Trophoblast cell (in vitro differentiated cells and primary cell): ENCODE data around the gene ARHGAP23.

ENCODE experiments used
- DNase-seq, 2 donors: peaks; one replicate each; pipeline ENCODE4 v3.0.0-alpha.2; 2016
- H2AFZ ChIP-seq: 2 replicates; pipeline ENCODE4 v1.6.1; 2013; ENCODE audit warnings: low read length, moderate library complexity, mild to moderate bottlenecking; ENCODE audit not compliant: insufficient read depth, poor library complexity
- H2AK5ac ChIP-seq: 2 replicates; pipeline ENCODE4 v1.6.1; 2013; ENCODE audit warnings: mild to moderate bottlenecking, low read length
- H2BK120ac ChIP-seq: 2 replicates; pipeline ENCODE4 v1.6.1; 2013; ENCODE audit warnings: low read length, mild to moderate bottlenecking, moderate library complexity; ENCODE audit not compliant: insufficient read depth, poor library complexity
- H2BK12ac ChIP-seq: 2 replicates; pipeline ENCODE4 v1.6.1; 2013; ENCODE audit warnings: mild to moderate bottlenecking, low read length, moderate library complexity
- H2BK5ac ChIP-seq: 2 replicates; pipeline ENCODE4 v1.6.1; 2013; ENCODE audit warnings: low read length, low read depth, moderate library complexity, mild to moderate bottlenecking; ENCODE audit not compliant: poor library complexity
- H3K14ac ChIP-seq: 2 replicates; pipeline ENCODE4 v1.6.1; 2013; ENCODE audit warnings: mild to moderate bottlenecking, low read length
- H3K18ac ChIP-seq: 2 replicates; pipeline ENCODE4 v1.6.1; 2013; ENCODE audit warnings: mild to moderate bottlenecking, low read length
- H3K23ac ChIP-seq: 2 replicates; pipeline ENCODE4 v1.6.1; 2013; ENCODE audit warnings: low read length
- H3K27ac ChIP-seq: 2 replicates; pipeline ENCODE4 v1.5.1; 2013; ENCODE audit warnings: low read depth, mild to moderate bottlenecking, inconsistent platforms, low read length, moderate library complexity
- H3K27me3 ChIP-seq: 2 replicates; pipeline ENCODE4 v1.6.1; 2013; ENCODE audit warnings: inconsistent platforms, mild to moderate bottlenecking, low read length, moderate library complexity; ENCODE audit not compliant: insufficient read depth
- H3K36me3 ChIP-seq, 2 experiments: 1 replicate in 1 of 2; 2 replicates in 1 of 2; pipeline ENCODE4 v1.6.1; 2013; ENCODE audit warnings: low read length in 2 of 2, mild to moderate bottlenecking in 2 of 2, moderate library complexity in 1 of 2; ENCODE audit not compliant: insufficient read depth in 2 of 2, control insufficient read depth in 1 of 2
- H3K4ac ChIP-seq: 2 replicates; pipeline ENCODE4 v1.6.1; 2013; ENCODE audit warnings: low read depth, mild to moderate bottlenecking, low read length, moderate library complexity
- H3K4me1 ChIP-seq, 2 experiments: 1 replicate in 1 of 2; 2 replicates in 1 of 2; pipeline ENCODE4 v1.6.1; 2013; ENCODE audit warnings: low read length in 2 of 2, mild to moderate bottlenecking in 2 of 2, moderate library complexity in 1 of 2; ENCODE audit not compliant: insufficient read depth in 2 of 2, control insufficient read depth in 1 of 2
- H3K4me2 ChIP-seq: 2 replicates; pipeline ENCODE4 v1.6.1; 2013; ENCODE audit warnings: inconsistent platforms, mild to moderate bottlenecking, low read length, moderate library complexity
- H3K4me3 ChIP-seq: 2 replicates; pipeline ENCODE4 v1.5.1; 2013; ENCODE audit warnings: mild to moderate bottlenecking, low read depth, low read length, inconsistent platforms
- H3K79me1 ChIP-seq: one replicate; pipeline ENCODE4 v1.6.1; 2013; ENCODE audit warnings: low read length
- H3K79me2 ChIP-seq: 2 replicates; pipeline ENCODE4 v1.6.1; 2013; ENCODE audit warnings: low read length, mild to moderate bottlenecking; ENCODE audit not compliant: control insufficient read depth, insufficient read depth, poor library complexity
- H3K9ac ChIP-seq: 2 replicates; pipeline ENCODE4 v1.6.1; 2013; ENCODE audit warnings: mild to moderate bottlenecking, low read length
- H3K9me3 ChIP-seq: 2 replicates; pipeline ENCODE4 v1.6.1; 2013; ENCODE audit warnings: low read depth, mild to moderate bottlenecking, control low read depth, inconsistent platforms, low read length; ENCODE audit not compliant: insufficient read depth
- H4K12ac ChIP-seq: 2 replicates; pipeline ENCODE4 v1.6.1; 2013; ENCODE audit warnings: low read depth, mild to moderate bottlenecking, low read length, moderate library complexity
- H4K8ac ChIP-seq: 2 replicates; pipeline ENCODE4 v1.6.1; 2013; ENCODE audit warnings: low read depth, mild to moderate bottlenecking, low read length, moderate library complexity
- H4K91ac ChIP-seq: one replicate; pipeline ENCODE4 v1.6.1; 2013; ENCODE audit warnings: low read depth, mild to moderate bottlenecking, low read length, moderate library complexity
- WGBS: extraction: QIAGEN DNeasy Blood & Tissue Kit; methylation state at CpG from one replicate; pipeline ENCODE4 v1.1.7; 2013; ENCODE audit warnings: missing lambda C conversion rate; ENCODE audit not compliant: insufficient read length, insufficient coverage; ENCODE audit errors: extremely low coverage; 5-methylcytosine and 5-hydroxymethylcytosine counted together

ARHGAP23 gene

DNA sequence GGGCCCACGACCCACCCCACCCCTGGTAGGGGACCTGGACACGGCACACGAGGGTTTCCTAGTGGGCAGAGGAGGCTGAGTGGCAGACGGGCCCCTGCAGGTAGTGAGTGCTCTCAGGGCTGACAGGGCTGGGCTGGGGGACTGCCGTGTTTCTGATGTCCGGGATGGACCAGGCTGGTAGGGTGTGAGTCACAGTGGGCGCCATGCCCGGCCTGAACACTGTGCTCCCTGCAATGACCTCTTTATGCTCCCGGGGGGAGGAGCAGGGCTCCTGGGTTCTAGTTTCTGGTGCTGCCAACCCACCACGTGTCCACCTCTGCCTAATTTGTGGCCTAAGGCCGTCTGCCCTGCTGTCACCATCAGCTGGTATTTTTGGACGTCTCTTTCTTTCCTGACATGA lies 26.3 kb downstream of the ARHGAP23 start:
- Histone ChIP-seq H3K14ac (peak overlapping the region; percentile 67), H3K4me1 (peaks cover 54 to 60% of the 10 kb centered on the region in 2 experiments), H3K18ac (peak overlapping the region; percentile 48), H3K79me1 (peaks cover 38% of the 10 kb centered on the region), H2BK12ac (peak overlapping the region; percentile 26), H4K91ac (peak overlapping the region; percentile 68), H3K9me3 (peaks cover 4% of the 10 kb centered on the region), H2AFZ (no peak overlapping the region), H3K36me3 (peaks cover 16 to 18% of the 10 kb centered on the region in 2 experiments), H3K4ac (peak overlapping the region; percentile 23), H4K8ac (peak overlapping the region; percentile 56), H3K4me2 (peak overlapping the region; percentile 73), H2BK5ac (peak overlapping the region; percentile 24), H3K79me2 (peaks cover 14% of the 10 kb centered on the region), H3K4me3 (peak overlapping the region; percentile 64), H3K27ac (no peak overlapping the region), H3K27me3 (no peaks in the 10 kb centered on the region), H3K9ac (no peak overlapping the region), H2BK120ac (peak overlapping the region; percentile 37), H4K12ac (peak overlapping the region; percentile 32), H2AK5ac (peak overlapping the region; percentile 6), H3K23ac (no peak overlapping the region)
- peak; percentile 43 to 61 for DNase-seq
- no CpG with 5 or more reads among the region's 12 CpGs for WGBS

DNA sequence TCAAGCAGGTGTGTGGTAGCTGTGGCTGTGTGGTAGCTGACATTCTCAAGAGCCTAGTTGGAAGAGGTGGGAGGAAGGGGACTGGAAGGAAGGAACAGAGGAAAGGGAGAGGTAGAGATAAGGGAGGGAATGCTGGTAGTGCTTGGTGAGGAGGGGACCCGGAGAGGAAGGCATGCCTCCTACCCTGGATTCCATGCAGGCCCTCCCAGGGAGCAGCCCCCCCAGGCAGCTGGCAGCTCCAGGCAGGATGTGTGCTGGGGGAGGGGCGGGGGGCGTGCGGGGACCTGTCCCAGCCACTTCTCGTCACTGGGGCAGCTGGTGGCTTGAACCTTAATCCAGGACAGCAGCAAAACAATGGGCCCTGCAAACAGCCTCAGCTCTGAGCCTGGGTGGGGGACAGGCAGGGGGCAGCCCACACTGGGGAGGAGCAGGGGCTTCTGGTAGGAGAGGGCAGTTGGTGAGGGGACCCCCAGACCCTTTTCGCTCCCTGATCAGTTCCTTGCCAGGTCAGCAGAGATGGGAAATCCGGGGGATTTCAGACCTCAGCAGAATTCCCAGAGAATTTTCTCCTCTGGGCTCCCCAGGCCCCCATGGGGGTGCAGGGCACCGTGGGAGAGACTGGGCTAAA lies 27.1 kb downstream of the ARHGAP23 start:
- peak; percentile 49 to 64 for DNase-seq
- no peak overlapping the region for H2BK5ac ChIP-seq
- no peak overlapping the region for H3K9ac ChIP-seq
- H2BK120ac ChIP-seq = peak overlapping the region; percentile 37
- H3K27ac ChIP-seq = peak overlapping the region; percentile 28
- no CpG with 5 or more reads among the region's 8 CpGs for WGBS
- H3K79me2 ChIP-seq = peaks cover 11% of the 10 kb centered on the region
- no peaks in the 10 kb centered on the region for H3K27me3 ChIP-seq
- no peak overlapping the region for H3K18ac ChIP-seq
- H3K9me3 ChIP-seq = no peaks in the 10 kb centered on the region
- H3K4me2 ChIP-seq = peak overlapping the region; percentile 73
- peaks cover 20 to 23% of the 10 kb centered on the region in 2 experiments for H3K36me3 ChIP-seq
- H4K91ac ChIP-seq = peak overlapping the region; percentile 48
- no peak overlapping the region for H4K12ac ChIP-seq
- H2AFZ ChIP-seq = no peak overlapping the region
- peak overlapping the region; percentile 30 for H2BK12ac ChIP-seq
- H3K4me1 ChIP-seq = peaks cover 47 to 53% of the 10 kb centered on the region in 2 experiments
- H4K8ac ChIP-seq = peak overlapping the region; percentile 10
- peak overlapping the region; percentile 21 for H3K4ac ChIP-seq
- H3K14ac ChIP-seq = no peak overlapping the region
- H3K4me3 ChIP-seq = no peak overlapping the region
- H2AK5ac ChIP-seq = no peak overlapping the region
- no peak overlapping the region for H3K23ac ChIP-seq
- H3K79me1 ChIP-seq = peaks cover 31% of the 10 kb centered on the region

DNA sequence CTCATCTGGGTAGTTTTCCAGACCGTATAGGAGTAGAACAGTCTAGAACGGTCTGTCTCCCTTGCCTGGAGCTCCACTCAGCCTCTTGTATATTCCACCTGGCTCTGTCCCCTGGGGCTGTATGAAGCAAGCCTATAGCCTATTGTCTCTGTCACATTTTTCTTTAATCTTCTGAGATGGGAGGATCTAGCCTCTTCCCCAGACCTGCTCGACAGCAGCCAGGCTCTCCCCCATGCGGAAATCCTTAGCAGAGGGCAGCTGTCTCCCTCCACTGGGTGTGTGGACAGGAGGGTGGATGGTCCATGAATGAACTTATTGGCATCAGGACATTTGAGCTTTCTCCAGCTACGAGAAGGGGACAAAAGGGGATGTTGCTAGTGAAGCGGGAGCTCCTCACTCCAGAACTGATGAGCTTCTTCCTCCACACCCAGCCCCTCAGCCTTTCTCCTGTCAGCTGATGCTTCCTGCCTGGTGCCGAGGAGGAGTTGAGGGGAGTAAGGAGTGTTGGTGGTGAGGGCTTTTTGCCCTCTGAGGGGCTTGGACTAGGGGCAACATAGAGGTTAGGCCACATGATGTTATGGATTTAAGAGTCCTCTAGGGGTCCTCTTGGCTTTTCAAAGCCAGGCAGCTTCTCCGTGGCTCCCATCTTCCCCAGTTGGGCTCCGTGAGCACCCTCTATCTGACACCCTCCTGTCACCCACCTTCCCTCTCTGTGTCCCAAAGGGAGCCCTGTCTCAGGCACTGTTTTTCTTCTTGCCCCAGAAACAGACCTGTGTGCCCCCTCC lies 28.0 kb downstream of the ARHGAP23 start:
- Histone ChIP-seq H3K23ac (no peak overlapping the region), H4K12ac (no peak overlapping the region), H3K27ac (no peak overlapping the region), H2BK5ac (no peak overlapping the region), H3K18ac (peak overlapping the region; percentile 22), H2BK120ac (no peak overlapping the region), H3K9ac (no peak overlapping the region), H4K91ac (peak overlapping the region; percentile 38), H3K36me3 (peaks cover 27 to 29% of the 10 kb centered on the region in 2 experiments), H2BK12ac (peak overlapping the region; percentile 48), H2AFZ (peak overlapping the region; percentile 35), H3K79me2 (peaks cover 11% of the 10 kb centered on the region), H3K79me1 (peaks cover 25% of the 10 kb centered on the region), H3K14ac (no peak overlapping the region), H3K4me3 (no peak overlapping the region), H4K8ac (no peak overlapping the region), H3K4me1 (peaks cover 44 to 46% of the 10 kb centered on the region in 2 experiments), H2AK5ac (no peak overlapping the region), H3K4me2 (peak overlapping the region; percentile 73), H3K9me3 (no peaks in the 10 kb centered on the region), H3K4ac (no peak overlapping the region), H3K27me3 (no peaks in the 10 kb centered on the region)
- peak; percentile 95 to 96 for DNase-seq
- no CpG with 5 or more reads among the region's 9 CpGs for WGBS

DNA sequence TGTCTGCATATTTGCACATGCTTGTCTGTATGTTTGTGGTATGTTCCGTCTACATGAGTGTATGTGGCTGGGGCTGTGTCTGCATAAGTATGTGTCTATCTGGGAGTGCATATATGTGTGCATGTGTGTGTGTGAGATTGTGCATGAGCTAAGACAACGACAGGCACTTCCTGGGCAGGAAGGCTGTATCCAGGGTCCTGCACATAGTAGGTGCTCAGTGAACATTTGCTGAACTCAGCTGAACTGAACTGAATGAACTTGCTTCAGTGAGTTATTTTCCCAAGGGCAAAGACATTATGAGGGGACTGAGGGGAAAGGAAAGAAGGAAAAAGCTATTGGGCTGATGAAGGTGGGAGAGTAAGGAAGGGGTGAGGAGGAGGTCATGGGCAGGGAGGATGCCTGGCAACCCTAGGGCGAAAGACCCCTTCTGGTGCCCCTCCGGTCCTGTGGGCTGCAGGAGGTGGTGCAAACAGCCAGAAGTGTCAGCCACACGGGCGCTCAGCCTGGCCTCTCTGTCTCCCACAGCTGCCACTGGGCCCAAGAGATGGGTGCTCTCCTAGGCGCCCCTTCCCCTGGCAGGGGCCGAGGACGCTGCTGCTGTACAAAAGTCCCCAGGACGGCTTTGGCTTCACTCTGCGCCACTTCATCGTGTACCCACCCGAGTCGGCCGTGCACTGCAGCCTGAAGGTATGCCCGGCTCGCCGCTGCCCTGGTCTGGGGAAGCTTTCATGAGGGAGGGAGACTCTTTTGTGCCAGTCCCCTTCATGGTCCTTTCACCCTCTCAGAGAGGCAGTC lies 29.5 kb downstream of the ARHGAP23 start:
- peaks cover 29 to 33% of the 10 kb centered on the region in 2 experiments for H3K4me1 ChIP-seq
- no peak overlapping the region for H3K18ac ChIP-seq
- no peak overlapping the region for H3K4me2 ChIP-seq
- no peak overlapping the region for H4K8ac ChIP-seq
- WGBS = no CpG with 5 or more reads among the region's 18 CpGs
- no peak overlapping the region for H2AK5ac ChIP-seq
- peaks cover 30 to 33% of the 10 kb centered on the region in 2 experiments for H3K36me3 ChIP-seq
- no peak overlapping the region for H2BK120ac ChIP-seq
- H4K91ac ChIP-seq = no peak overlapping the region
- H2AFZ ChIP-seq = no peak overlapping the region
- H3K4me3 ChIP-seq = no peak overlapping the region
- H3K9ac ChIP-seq = no peak overlapping the region
- no peaks in the 10 kb centered on the region for H3K27me3 ChIP-seq
- no peak overlapping the region for H2BK12ac ChIP-seq
- no peak for DNase-seq
- no peak overlapping the region for H3K27ac ChIP-seq
- no peak overlapping the region for H4K12ac ChIP-seq
- peaks cover 13% of the 10 kb centered on the region for H3K79me1 ChIP-seq
- H2BK5ac ChIP-seq = no peak overlapping the region
- H3K79me2 ChIP-seq = peaks cover 8% of the 10 kb centered on the region
- H3K4ac ChIP-seq = no peak overlapping the region
- peaks cover 3% of the 10 kb centered on the region for H3K9me3 ChIP-seq
- H3K14ac ChIP-seq = no peak overlapping the region
- H3K23ac ChIP-seq = no peak overlapping the region
